ENCODE data around the gene HJV. TPM values are rescaled to one million over a fixed set of nuclear protein-coding genes. Genes with fewer than 3 reads are reported as not detected.
"Not testable (repeated sequence)": the region's sequence is repeated elsewhere in the genome, so short reads cannot be mapped to it uniquely, and the experiment has no call there.

HJV gene
- 100 to 1,000 TPM in 1 of 2 donors, 10 to 100 TPM in 1; 73.3 to 153 TPM for total RNA-seq

- H3K27ac ChIP-seq, result peak within 1 kb of the TSS; percentile 72 to 90
- no peaks in the 10 kb centered on the region for H3K9me3 ChIP-seq
- no peak for TF ChIP-seq CTCF (IDR thresholded peaks at IDR 0.05)
- H3K36me3 ChIP-seq, result no peaks in the 10 kb centered on the region
- no peaks in the 10 kb centered on the region for H3K27me3 ChIP-seq
- no peak for DNase-seq (ENCODE audit: low spot score)
- peak within 1 kb of the TSS; percentile 36 to 46 for H3K4me3 ChIP-seq
- peaks cover 0 to 11% of the 10 kb centered on the region in 2 donors for H3K4me1 ChIP-seq
These were observed at the start of gene HJV for GRCh38 chr1:146021622-146022402. TSS of gene HJV (minus strand) at chr1:146021735. CDS start at chr1:146020231, 1,504 bp downstream.

- H3K9me3 ChIP-seq; DNase-seq (ENCODE audit: low spot score); H3K4me1 ChIP-seq; H3K36me3 ChIP-seq; H3K27ac ChIP-seq; H3K27me3 ChIP-seq; H3K4me3 ChIP-seq: not testable (repeated sequence)
These were observed 37.6 kb upstream of the HJV start for GRCh38 chr1:146059148-146059547.

DNA sequence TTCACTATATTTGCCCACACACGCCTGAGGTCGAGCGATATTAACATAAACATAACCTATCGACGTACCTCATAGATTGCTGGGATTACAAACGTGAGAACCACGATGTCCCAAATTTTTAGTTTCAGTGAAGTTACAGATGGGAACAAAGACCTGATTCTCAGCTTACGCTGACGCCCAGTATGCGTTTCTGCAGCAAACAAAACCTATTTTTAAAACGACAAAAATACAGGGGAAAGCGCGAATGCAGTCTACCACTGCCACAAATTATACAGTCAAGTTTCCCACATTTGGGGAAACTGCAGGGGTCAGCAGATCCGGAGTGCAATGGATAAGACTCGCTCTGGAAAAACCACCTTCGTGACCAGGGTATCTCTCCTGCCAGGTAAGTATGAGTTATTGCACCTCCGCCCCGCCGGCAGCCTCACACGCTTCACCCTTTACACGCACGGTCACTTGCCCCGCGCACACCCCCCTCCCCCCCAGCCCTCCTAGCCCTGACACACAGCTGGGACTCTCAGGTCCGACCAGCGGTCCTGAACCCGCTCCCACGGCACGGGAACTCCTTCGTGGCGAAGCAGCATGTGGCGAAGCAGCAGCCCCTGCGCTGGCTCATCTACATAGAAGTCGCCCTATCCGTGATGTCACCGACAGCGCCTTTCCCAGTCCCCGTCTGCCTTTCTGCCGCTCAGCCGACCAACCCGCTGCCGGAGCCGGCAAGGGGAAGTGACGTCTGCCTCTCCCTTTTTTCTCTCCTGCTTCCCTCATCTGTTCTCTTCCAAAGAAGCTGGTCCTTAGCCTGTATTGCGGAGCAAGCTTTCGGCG, 30.5 kb upstream of the HJV start:
- Histone ChIP-seq H3K27ac (peak overlapping the region; percentile 73 to 82), H3K4me3 (peak overlapping the region; percentile 16 to 45)
- not testable (repeated sequence) for H3K9me3 ChIP-seq, H3K27me3 ChIP-seq, H3K4me1 ChIP-seq, H3K36me3 ChIP-seq
- peak; percentile 92 for DNase-seq (ENCODE audit: low spot score)

- peak overlapping the region; percentile 73 to 82 for H3K27ac ChIP-seq
- H3K36me3 ChIP-seq, result no peaks in the 10 kb centered on the region
These were observed 29.9 kb upstream of the HJV start for GRCh38 chr1:146051452-146051851.

DNA sequence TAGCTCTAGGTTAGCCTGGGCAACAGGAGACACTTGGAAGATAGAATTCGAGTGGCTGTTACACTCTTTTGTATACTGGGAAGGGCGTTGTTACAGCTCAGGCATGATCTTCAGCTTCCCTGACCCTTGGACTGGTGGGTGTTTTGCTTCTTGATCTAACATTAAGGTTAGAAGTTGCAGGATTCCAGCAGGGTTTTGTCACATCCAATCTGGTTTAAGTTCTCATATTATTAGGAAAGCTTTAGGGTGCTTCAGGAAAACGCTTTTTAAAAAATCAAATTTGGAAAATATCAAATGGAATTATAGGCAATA, 29.1 kb upstream of the HJV start:
- H3K27me3 ChIP-seq, result not testable (repeated sequence)

More at GRCh38 chr1:146051452-146051851, 29.9 kb upstream of the HJV start:
- Histone ChIP-seq H3K27me3 (no peaks in the 10 kb centered on the region), H3K4me1 (no peaks in the 10 kb centered on the region), H3K9me3 (no peaks in the 10 kb centered on the region), H3K4me3 (peak overlapping the region; percentile 16 to 45)
- TF ChIP-seq CTCF (IDR thresholded peaks at IDR 0.05), result no peak
- DNase-seq (ENCODE audit: low spot score), result no peak

DNA sequence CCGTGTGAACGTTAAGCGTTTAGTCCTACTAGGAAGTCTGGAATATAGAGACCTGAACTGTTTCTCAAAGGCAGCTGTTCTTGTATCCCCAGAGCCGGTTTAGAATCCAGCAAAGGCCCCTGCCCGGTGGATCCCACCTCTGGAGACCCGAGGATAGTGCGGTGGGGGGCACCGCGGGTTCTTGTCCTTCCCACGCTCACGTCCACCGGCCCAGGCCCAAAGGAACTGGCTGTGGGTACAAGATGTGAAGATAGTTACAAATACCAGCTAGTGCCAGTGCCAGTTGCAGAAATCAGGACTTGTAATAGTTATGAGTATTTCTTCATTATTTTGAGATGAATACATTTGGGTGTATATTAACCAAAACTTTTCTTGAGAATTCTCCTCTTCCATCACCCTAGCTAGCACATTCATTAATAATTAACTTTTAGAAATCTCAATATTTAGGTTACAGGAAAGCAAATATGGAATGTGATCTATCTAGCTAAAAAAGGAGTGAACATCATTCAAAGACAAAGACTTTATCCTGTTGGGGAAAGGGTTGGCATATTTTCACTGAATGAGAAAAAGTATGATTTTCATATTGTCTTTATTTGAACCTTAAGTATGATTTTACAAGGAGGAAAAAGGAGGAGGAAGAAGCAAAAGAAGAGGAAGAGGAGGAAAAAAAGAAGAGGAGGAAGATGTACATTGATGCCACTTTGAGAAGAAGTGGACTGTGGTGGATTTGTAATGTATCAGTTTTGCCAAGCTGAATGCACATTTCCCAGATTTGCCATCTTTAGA, 28.5 kb upstream of the HJV start:
- H3K27me3 ChIP-seq; H3K4me3 ChIP-seq; H3K9me3 ChIP-seq; H3K36me3 ChIP-seq; H3K27ac ChIP-seq; DNase-seq (ENCODE audit: low spot score); H3K4me1 ChIP-seq: not testable (repeated sequence)

More for the DNA sequence above, 29.1 kb upstream of the HJV start:
- H3K4me3 ChIP-seq; DNase-seq (ENCODE audit: low spot score); H3K27ac ChIP-seq; H3K4me1 ChIP-seq; H3K36me3 ChIP-seq; H3K9me3 ChIP-seq: not testable (repeated sequence)

GRCh38 chr1:146049436-146049835, 27.9 kb upstream of the HJV start:
- Histone ChIP-seq H3K9me3 (no peaks in the 10 kb centered on the region), H3K27me3 (no peaks in the 10 kb centered on the region), H3K4me3 (no peak overlapping the region), H3K4me1 (no peaks in the 10 kb centered on the region), H3K36me3 (no peaks in the 10 kb centered on the region), H3K27ac (no peak overlapping the region)
- TF ChIP-seq CTCF (IDR thresholded peaks at IDR 0.05), result no peak
- DNase-seq (ENCODE audit: low spot score), result no peak

- not testable (repeated sequence) for H3K9me3 ChIP-seq; DNase-seq (ENCODE audit: low spot score); H3K27ac ChIP-seq; H3K36me3 ChIP-seq; H3K4me1 ChIP-seq; H3K4me3 ChIP-seq; H3K27me3 ChIP-seq
These were observed 27.1 kb upstream of the HJV start for GRCh38 chr1:146048514-146049115.

Data from right atrium auricular region (tissue), 2 donors.